NT2/D1 (cell line): ENCODE results near the gene TACC3.

Experiments
- SUZ12 ChIP-seq: IDR thresholded peaks from 2 replicates; pipeline ENCODE4 v1.6.1; 2011; ENCODE audit not compliant: insufficient read length, insufficient read depth; ENCODE audit errors: extremely low read depth
- YY1 ChIP-seq: IDR thresholded peaks from 2 replicates; pipeline ENCODE4 v1.6.1; 2011; ENCODE audit not compliant: insufficient read length, insufficient read depth

DNA sequence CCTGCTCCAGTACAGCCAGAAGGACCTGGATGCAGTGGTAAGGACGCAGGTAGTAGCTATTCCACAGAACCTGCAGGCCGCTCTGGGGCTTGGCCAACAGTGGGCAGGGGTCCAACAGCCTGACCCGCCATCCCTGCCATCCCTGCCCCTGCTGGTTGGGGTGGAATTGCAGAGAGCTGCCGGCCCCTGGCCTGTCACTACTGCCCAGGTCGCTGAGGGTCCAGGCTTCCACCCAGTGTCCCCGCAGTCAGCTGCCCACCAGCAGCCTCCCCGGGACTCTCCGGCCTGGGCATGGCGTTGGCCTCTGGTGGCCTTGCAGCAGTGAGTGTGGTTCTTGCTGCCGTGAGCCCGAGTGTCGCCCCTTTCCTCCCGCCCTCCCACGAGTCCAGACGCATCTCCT lies 16.3 kb downstream of the TACC3 start:
- no peak for TF ChIP-seq YY1
- TF ChIP-seq SUZ12 = no peak
